HepG2 (cell line): ENCODE results near the gene DPH3.

Experiments
- GPN1 ChIP-seq: sonication (generic); formaldehyde crosslinking; IDR thresholded peaks from 2 replicates; pipeline ENCODE4 v1.5.1; 2020; ENCODE audit warnings: missing genetic modification reagents, borderline replicate concordance
- POLR2A ChIP-seq, 2 experiments: IDR thresholded peaks; 2 replicates each; pipeline ENCODE4 v1.6.1; 2011; ENCODE audit warnings: low read depth in 2 of 2, low read length in 2 of 2, mild to moderate bottlenecking in 1 of 2, moderate library complexity in 1 of 2; ENCODE audit not compliant: insufficient read depth in 1 of 2
- RBFOX2 ChIP-seq: fragments of 200-400 bp; formaldehyde crosslinking; IDR thresholded peaks from 2 replicates; pipeline ENCODE4 v1.6.1; 2017; ENCODE audit warnings: low read depth, mild to moderate bottlenecking, low read length
- ZBTB40 ChIP-seq, 2 experiments: fragments of 450-650 bp in 1 of 2; sonication (generic) in 1 of 2; formaldehyde crosslinking in 1 of 2; IDR thresholded peaks; 2 replicates each; pipeline versions ENCODE4 v1.6.1 to v1.8.0; 2016 to 2022; ENCODE audit warnings: antibody characterized with exemption in 1 of 2, mild to moderate bottlenecking in 1 of 2, missing genetic modification reagents in 1 of 2
- ZNF251 ChIP-seq: sonication (generic); formaldehyde crosslinking; IDR thresholded peaks from 2 replicates; pipeline ENCODE4 v1.9.0; 2021; ENCODE audit warnings: mild to moderate bottlenecking, missing genetic modification reagents
- ZNF552 ChIP-seq: sonication (generic); formaldehyde crosslinking; IDR thresholded peaks from 2 replicates; pipeline ENCODE4 v1.9.0; 2022; ENCODE audit warnings: missing genetic modification reagents, mild to moderate bottlenecking, borderline replicate concordance
- ZNF776 ChIP-seq: sonication (generic); formaldehyde crosslinking; IDR thresholded peaks from 2 replicates; pipeline ENCODE4 v1.4.0; 2020; ENCODE audit warnings: mild to moderate bottlenecking, missing genetic modification reagents
- ZNF784 ChIP-seq: sonication (generic); formaldehyde crosslinking; IDR thresholded peaks from 2 replicates; pipeline ENCODE4 v1.5.1; 2020; ENCODE audit warnings: missing genetic modification reagents, mild to moderate bottlenecking, borderline replicate concordance

- no peak for TF ChIP-seq ZNF776 (CRISPR knock-in tag)
- TF ChIP-seq ZNF552 (CRISPR knock-in tag) = no peak
- TF ChIP-seq ZNF251 = no peak
- no peak for TF ChIP-seq ZNF784 (CRISPR knock-in tag)
- no peak for TF ChIP-seq ZBTB40 (IDR thresholded peaks at IDR 0.05)
- no peak for TF ChIP-seq ZBTB40 (CRISPR knock-in tag; IDR thresholded peaks at IDR 0.05)
- no peak for TF ChIP-seq RBFOX2
- no peak for TF ChIP-seq POLR2A (IDR thresholded peaks at IDR 0.05; ENCODE audit: insufficient read depth in 1 of 2, low read depth in 2 of 2, low read length in 2 of 2)
- no peak for TF ChIP-seq GPN1 (CRISPR knock-in tag)
These were observed 27.8 kb downstream of the DPH3 start for GRCh38 chr3:16236856-16237393.
